ENCODE measurements around the gene FAM81B.
"Not testable (repeated sequence)": the region's sequence is repeated elsewhere in the genome, so short reads cannot be mapped to it uniquely, and the experiment has no call there.

GRCh38 chr5:95391965-95392364, 799 bp downstream of the FAM81B start:
- TF ChIP-seq EP300, POLR2A, CTCF (IDR thresholded peaks at IDR 0.05): not testable (repeated sequence)

Measured in sigmoid colon (tissue), 4 donors.